HG02623 (cell line): ENCODE results near the gene MDM2.

ENCODE experiments used
- ATAC-seq: cut with Tn5 transposase; IDR thresholded peaks from one replicate; pipeline ENCODE4 v1.9.1; 2021; ENCODE audit warnings: moderate library complexity; ENCODE audit not compliant: unreplicated experiment

MDM2 gene

GRCh38 chr12:68844788-68845695 lies 37.1 kb downstream of the MDM2 start:
- no peak for ATAC-seq

GRCh38 chr12:68846811-68847210 lies 38.8 kb downstream of the MDM2 start:
- ATAC-seq, result no peak

GRCh38 chr12:68850390-68850789 lies 42.4 kb downstream of the MDM2 start:
- no peak for ATAC-seq

GRCh38 chr12:68851592-68852306 lies 43.8 kb downstream of the MDM2 start:
- no peak for ATAC-seq

GRCh38 chr12:68853396-68854077 lies 45.6 kb downstream of the MDM2 start:
- no peak for ATAC-seq

- no peak for ATAC-seq
Measured at GRCh38 chr12:68854078-68854468, 46.1 kb downstream of the MDM2 start.

- ATAC-seq, result no peak
Measured at GRCh38 chr12:68854554-68854953, 46.6 kb downstream of the MDM2 start.

- ATAC-seq, result no peak
Measured at GRCh38 chr12:68855111-68855510, 47.1 kb downstream of the MDM2 start.

GRCh38 chr12:68855771-68856170 lies 47.8 kb downstream of the MDM2 start:
- no peak for ATAC-seq

GRCh38 chr12:68856510-68856909 lies 48.5 kb downstream of the MDM2 start:
- ATAC-seq, result no peak

- no peak for ATAC-seq
Measured at GRCh38 chr12:68861890-68862289, 53.9 kb downstream of the MDM2 start.

GRCh38 chr12:68863109-68863770 lies 55.3 kb downstream of the MDM2 start:
- no peak for ATAC-seq

GRCh38 chr12:68863886-68864454 lies 56.0 kb downstream of the MDM2 start:
- ATAC-seq, result peak; percentile 52

GRCh38 chr12:68864604-68865003 lies 56.6 kb downstream of the MDM2 start:
- no peak for ATAC-seq

- ATAC-seq, result no peak
Measured at GRCh38 chr12:68865399-68866164, 57.6 kb downstream of the MDM2 start.

- ATAC-seq, result no peak
Measured at GRCh38 chr12:68866950-68867349, 59.0 kb downstream of the MDM2 start.

GRCh38 chr12:68867606-68868005 lies 59.6 kb downstream of the MDM2 start:
- ATAC-seq, result no peak

GRCh38 chr12:68868043-68868790 lies 60.2 kb downstream of the MDM2 start:
- no peak for ATAC-seq

GRCh38 chr12:68870011-68870410 lies 62.0 kb downstream of the MDM2 start:
- no peak for ATAC-seq
